ENCODE results near the gene VPS39. TPM values are rescaled to one million over a fixed set of nuclear protein-coding genes. Genes with fewer than 3 reads are reported as not detected.
A peak's percentile ranks its signal among the peaks of the same experiment; 100 is the strongest.

Gene VPS39
- total RNA-seq, 2 donors from 2014 or later = 33.1 to 38.3 TPM

- peaks cover 0 to 9% of the 10 kb centered on the region in 2 donors for H3K4me1 ChIP-seq
Measured at GRCh38 chr15:42163947-42164550, 44.1 kb downstream of the VPS39 start.

GRCh38 chr15:42163291-42163690 lies 44.8 kb downstream of the VPS39 start:
- TF ChIP-seq CTCF (IDR thresholded peaks at IDR 0.05) = no peak
- H3K27ac ChIP-seq = no peak overlapping the region
- no peaks in the 10 kb centered on the region for H3K27me3 ChIP-seq
- no peak overlapping the region for H3K4me3 ChIP-seq
- no peaks in the 10 kb centered on the region for H3K9me3 ChIP-seq
- DNase-seq (ENCODE audit: low spot score) = no peak
- peaks cover 0 to 16% of the 10 kb centered on the region in 2 donors for H3K4me1 ChIP-seq
- peaks cover 91% of the 10 kb centered on the region for H3K36me3 ChIP-seq

More at GRCh38 chr15:42163947-42164550, 44.1 kb downstream of the VPS39 start:
- H3K27ac ChIP-seq = no peak overlapping the region
- H3K36me3 ChIP-seq = peaks cover 99% of the 10 kb centered on the region
- no peak overlapping the region for H3K4me3 ChIP-seq
- no peak for TF ChIP-seq CTCF (IDR thresholded peaks at IDR 0.05)
- H3K27me3 ChIP-seq = no peaks in the 10 kb centered on the region
- H3K9me3 ChIP-seq = no peaks in the 10 kb centered on the region
- no peak for DNase-seq (ENCODE audit: low spot score)

GRCh38 chr15:42160136-42160535 lies 48.0 kb downstream of the VPS39 start:
- no peaks in the 10 kb centered on the region for H3K27me3 ChIP-seq
- no peak for TF ChIP-seq CTCF (IDR thresholded peaks at IDR 0.05)
- peak overlapping the region; percentile 76 to 78 for H3K27ac ChIP-seq
- H3K4me3 ChIP-seq = no peak overlapping the region
- H3K9me3 ChIP-seq = no peaks in the 10 kb centered on the region
- no peak for DNase-seq (ENCODE audit: low spot score)
- H3K36me3 ChIP-seq = peaks cover 60% of the 10 kb centered on the region
- peaks cover 0 to 29% of the 10 kb centered on the region in 2 donors for H3K4me1 ChIP-seq

GRCh38 chr15:42159381-42160015 lies 48.6 kb downstream of the VPS39 start:
- no peaks in the 10 kb centered on the region for H3K27me3 ChIP-seq
- peaks cover 0 to 30% of the 10 kb centered on the region in 2 donors for H3K4me1 ChIP-seq
- H3K4me3 ChIP-seq = no peak overlapping the region
- peaks cover 53% of the 10 kb centered on the region for H3K36me3 ChIP-seq
- H3K27ac ChIP-seq = peak overlapping the region; percentile 76 to 78
- DNase-seq (ENCODE audit: low spot score) = peak; percentile 69
- no peaks in the 10 kb centered on the region for H3K9me3 ChIP-seq
- no peak for TF ChIP-seq CTCF (IDR thresholded peaks at IDR 0.05)

GRCh38 chr15:42158941-42159340 lies 49.2 kb downstream of the VPS39 start:
- peaks cover 48% of the 10 kb centered on the region for H3K36me3 ChIP-seq
- no peak for DNase-seq (ENCODE audit: low spot score)
- H3K9me3 ChIP-seq = no peaks in the 10 kb centered on the region
- H3K27me3 ChIP-seq = no peaks in the 10 kb centered on the region
- H3K4me1 ChIP-seq = peaks cover 0 to 35% of the 10 kb centered on the region in 2 donors
- peak overlapping the region; percentile 76 to 78 for H3K27ac ChIP-seq
- H3K4me3 ChIP-seq = no peak overlapping the region
- no peak for TF ChIP-seq CTCF (IDR thresholded peaks at IDR 0.05)

Data from right atrium auricular region (tissue), 2 donors.